ENCODE data around the gene LONP2.
"Not testable (repeated sequence)": the region's sequence is repeated elsewhere in the genome, so short reads cannot be mapped to it uniquely, and the experiment has no call there.

The LONP2 gene

DNA sequence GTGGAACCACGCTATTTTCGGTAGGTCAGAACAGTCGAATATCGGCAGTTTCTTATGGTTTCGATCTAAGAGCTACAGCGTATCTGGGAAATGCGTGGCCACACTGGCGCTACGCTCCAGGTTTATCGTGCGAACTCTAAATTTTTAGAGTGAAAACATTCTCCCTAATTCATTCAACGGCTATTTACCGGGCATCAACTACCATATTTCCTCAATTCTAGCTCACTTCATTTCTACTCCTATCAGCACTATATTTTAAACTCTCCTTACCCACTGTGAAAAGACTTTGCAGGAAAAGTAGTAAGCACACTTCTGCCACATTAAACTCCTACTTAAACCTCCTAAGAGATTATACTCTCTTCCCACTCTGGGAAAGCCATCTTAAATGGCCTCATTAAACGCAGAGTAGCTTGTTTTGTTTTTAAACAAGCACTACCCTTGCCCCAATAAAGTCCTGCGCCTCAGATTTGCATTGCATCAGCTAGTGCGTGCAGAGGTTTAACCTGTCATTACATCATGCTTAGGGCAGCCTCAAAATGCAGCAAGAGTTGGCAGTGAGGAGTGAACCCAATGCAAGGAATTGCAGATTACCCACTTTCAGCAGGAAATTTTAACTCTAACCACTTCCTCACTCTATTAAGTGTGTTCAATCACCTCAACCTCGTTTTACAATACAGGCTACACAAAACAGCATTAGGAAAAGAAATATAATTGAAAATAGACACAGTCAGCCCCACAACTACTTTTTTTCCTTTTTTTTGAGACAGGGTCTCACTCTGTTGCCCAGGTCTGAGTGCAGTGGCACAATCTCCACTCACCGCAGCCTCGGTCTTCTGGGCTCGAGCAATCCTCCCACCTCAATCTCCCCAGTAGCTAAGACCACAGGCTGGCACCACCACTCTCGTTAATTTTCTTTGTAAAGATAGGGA is 122.3 kb downstream of the LONP2 start:
- H3K36me3 Mint-ChIP-seq (ENCODE audit: low read depth) = peaks cover 6% of the 10 kb centered on the region
- H3K4me1 Mint-ChIP-seq (ENCODE audit: low read depth) = peaks cover 42% of the 10 kb centered on the region
- DNase-seq (ENCODE audit: low spot score) = peak; percentile 47
- no peaks in the 10 kb centered on the region for H3K9me3 Mint-ChIP-seq
- H3K27ac Mint-ChIP-seq = peak overlapping the region; percentile 98
- no peaks in the 10 kb centered on the region for H3K27me3 Mint-ChIP-seq (ENCODE audit: low read depth)
- peak overlapping the region; percentile 91 for H3K4me3 Mint-ChIP-seq

GRCh38 chr16:48367441-48368049 is 123.4 kb downstream of the LONP2 start:
- Mint-ChIP-seq H3K4me3 (no peak overlapping the region), H3K27ac (peak overlapping the region; percentile 98), H3K4me1 (ENCODE audit: low read depth) (peaks cover 42% of the 10 kb centered on the region), H3K9me3 (no peaks in the 10 kb centered on the region), H3K27me3 (ENCODE audit: low read depth) (no peaks in the 10 kb centered on the region), H3K36me3 (ENCODE audit: low read depth) (peaks cover 2% of the 10 kb centered on the region)
- DNase-seq (ENCODE audit: low spot score) = no peak

DNA sequence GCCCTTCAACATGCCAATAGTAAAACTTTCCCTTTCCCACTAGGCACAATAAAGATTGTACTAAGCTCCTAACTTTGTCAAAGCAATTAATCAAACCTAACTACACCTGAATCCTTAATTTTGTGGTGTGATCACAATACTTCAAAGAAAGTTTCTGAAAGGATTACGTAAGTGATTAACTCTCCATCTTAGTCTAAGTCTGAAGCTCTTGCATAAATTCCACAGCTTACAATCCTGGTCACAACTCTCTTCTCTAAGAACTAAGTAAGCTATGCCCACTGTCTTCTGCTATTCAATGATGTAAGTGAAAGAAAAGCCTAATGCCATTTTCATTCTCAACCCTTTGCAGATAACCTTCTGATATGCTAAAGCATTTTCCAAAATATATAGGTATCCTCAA is 125.7 kb downstream of the LONP2 start:
- Mint-ChIP-seq H3K36me3 (ENCODE audit: low read depth) (no peaks in the 10 kb centered on the region), H3K4me3 (no peak overlapping the region), H3K4me1 (ENCODE audit: low read depth) (peaks cover 35% of the 10 kb centered on the region), H3K27ac (no peak overlapping the region), H3K9me3 (no peaks in the 10 kb centered on the region), H3K27me3 (ENCODE audit: low read depth) (no peaks in the 10 kb centered on the region)
- DNase-seq (ENCODE audit: low spot score) = no peak

- no peak overlapping the region for H3K27ac Mint-ChIP-seq
- no peaks in the 10 kb centered on the region for H3K27me3 Mint-ChIP-seq (ENCODE audit: low read depth)
- no peaks in the 10 kb centered on the region for H3K36me3 Mint-ChIP-seq (ENCODE audit: low read depth)
- no peaks in the 10 kb centered on the region for H3K9me3 Mint-ChIP-seq
- no peak for DNase-seq (ENCODE audit: low spot score)
- H3K4me1 Mint-ChIP-seq (ENCODE audit: low read depth) = peaks cover 31% of the 10 kb centered on the region
- H3K4me3 Mint-ChIP-seq = no peak overlapping the region
Measured at GRCh38 chr16:48370229-48370628, 126.1 kb downstream of the LONP2 start.

GRCh38 chr16:48370668-48371392 is 126.7 kb downstream of the LONP2 start:
- not testable (repeated sequence) for H3K9me3 Mint-ChIP-seq; H3K36me3 Mint-ChIP-seq (ENCODE audit: low read depth); H3K27ac Mint-ChIP-seq; H3K4me3 Mint-ChIP-seq; H3K27me3 Mint-ChIP-seq (ENCODE audit: low read depth); DNase-seq (ENCODE audit: low spot score)
- H3K4me1 Mint-ChIP-seq (ENCODE audit: low read depth) = peaks cover 26% of the 10 kb centered on the region

DNA sequence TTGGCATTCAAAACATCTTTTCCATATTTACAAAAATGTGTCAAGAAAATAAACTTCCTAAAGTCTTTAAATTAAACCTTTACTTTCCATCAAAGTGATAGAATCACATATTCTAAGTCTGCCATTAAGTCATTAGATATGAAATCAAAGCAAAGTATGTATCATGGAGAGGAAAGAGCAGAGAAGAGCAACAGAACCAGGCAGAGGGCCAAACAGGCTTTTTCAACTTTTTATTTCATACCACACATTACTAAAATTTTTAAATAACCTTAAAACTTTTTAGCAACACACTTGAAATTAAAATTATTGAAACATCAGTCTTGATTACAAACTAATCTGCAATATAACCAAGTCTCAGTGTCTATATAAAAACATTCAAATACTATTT is 127.3 kb downstream of the LONP2 start:
- no peak for DNase-seq (ENCODE audit: low spot score)
- peaks cover 24% of the 10 kb centered on the region for H3K4me1 Mint-ChIP-seq (ENCODE audit: low read depth)
- no peaks in the 10 kb centered on the region for H3K9me3 Mint-ChIP-seq
- no peak overlapping the region for H3K4me3 Mint-ChIP-seq
- H3K36me3 Mint-ChIP-seq (ENCODE audit: low read depth) = no peaks in the 10 kb centered on the region
- no peaks in the 10 kb centered on the region for H3K27me3 Mint-ChIP-seq (ENCODE audit: low read depth)
- H3K27ac Mint-ChIP-seq = no peak overlapping the region

GRCh38 chr16:48372744-48373143 is 128.6 kb downstream of the LONP2 start:
- no peaks in the 10 kb centered on the region for H3K27me3 Mint-ChIP-seq (ENCODE audit: low read depth)
- H3K9me3 Mint-ChIP-seq = no peaks in the 10 kb centered on the region
- H3K4me3 Mint-ChIP-seq = no peak overlapping the region
- H3K36me3 Mint-ChIP-seq (ENCODE audit: low read depth) = no peaks in the 10 kb centered on the region
- H3K27ac Mint-ChIP-seq = no peak overlapping the region
- peaks cover 15% of the 10 kb centered on the region for H3K4me1 Mint-ChIP-seq (ENCODE audit: low read depth)
- no peak for DNase-seq (ENCODE audit: low spot score)

DNA sequence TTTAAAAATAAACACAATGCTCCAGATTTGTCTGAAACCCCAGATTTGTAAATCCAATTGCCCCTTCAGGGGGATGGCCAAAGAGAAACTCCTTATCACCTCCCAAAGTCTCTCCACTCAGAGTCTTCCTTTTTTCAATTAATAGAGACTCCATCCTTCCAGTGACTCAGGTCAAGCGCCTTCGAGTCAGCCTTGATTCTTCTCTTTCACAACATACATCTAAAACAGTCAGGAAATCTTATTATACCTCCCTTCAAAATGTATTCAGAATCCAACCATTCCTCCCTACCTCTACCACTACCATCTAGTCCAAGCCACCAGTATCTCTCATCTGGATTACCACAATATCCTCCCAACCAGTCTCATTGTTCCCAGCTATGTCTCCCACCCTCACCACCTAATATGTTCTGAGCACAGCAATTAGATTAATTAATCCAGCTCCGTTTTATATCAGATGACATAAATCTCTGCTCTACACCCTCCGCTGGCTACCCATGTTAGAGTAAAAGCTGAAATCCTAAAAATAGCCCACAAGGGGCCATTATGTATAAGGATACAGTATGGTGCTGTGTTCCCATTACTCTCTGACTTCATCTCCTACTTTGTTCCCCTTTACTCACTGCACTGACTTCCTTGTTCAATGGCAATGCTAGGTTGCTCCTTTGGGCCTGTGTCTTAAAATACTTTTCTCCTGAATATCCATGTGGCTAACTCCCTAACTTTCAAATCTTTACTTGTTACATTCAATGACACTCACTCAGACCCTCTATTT is 129.3 kb downstream of the LONP2 start:
- Mint-ChIP-seq H3K27me3 (ENCODE audit: low read depth) (no peaks in the 10 kb centered on the region), H3K27ac (no peak overlapping the region), H3K4me1 (ENCODE audit: low read depth) (peaks cover 15% of the 10 kb centered on the region), H3K36me3 (ENCODE audit: low read depth) (no peaks in the 10 kb centered on the region), H3K4me3 (no peak overlapping the region), H3K9me3 (no peaks in the 10 kb centered on the region)
- DNase-seq (ENCODE audit: low spot score) = no peak

GRCh38 chr16:48374255-48374654 is 130.2 kb downstream of the LONP2 start:
- DNase-seq (ENCODE audit: low spot score) = no peak
- no peaks in the 10 kb centered on the region for H3K27me3 Mint-ChIP-seq (ENCODE audit: low read depth)
- H3K9me3 Mint-ChIP-seq = no peaks in the 10 kb centered on the region
- H3K4me1 Mint-ChIP-seq (ENCODE audit: low read depth) = peaks cover 22% of the 10 kb centered on the region
- no peak overlapping the region for H3K27ac Mint-ChIP-seq
- no peak overlapping the region for H3K4me3 Mint-ChIP-seq
- H3K36me3 Mint-ChIP-seq (ENCODE audit: low read depth) = no peaks in the 10 kb centered on the region

- not testable (repeated sequence) for H3K4me3 Mint-ChIP-seq; H3K9me3 Mint-ChIP-seq; H3K36me3 Mint-ChIP-seq (ENCODE audit: low read depth); H3K27ac Mint-ChIP-seq; DNase-seq (ENCODE audit: low spot score); H3K27me3 Mint-ChIP-seq (ENCODE audit: low read depth)
- H3K4me1 Mint-ChIP-seq (ENCODE audit: low read depth) = peaks cover 29% of the 10 kb centered on the region
Measured at GRCh38 chr16:48377301-48377700, 133.2 kb downstream of the LONP2 start.

DNA sequence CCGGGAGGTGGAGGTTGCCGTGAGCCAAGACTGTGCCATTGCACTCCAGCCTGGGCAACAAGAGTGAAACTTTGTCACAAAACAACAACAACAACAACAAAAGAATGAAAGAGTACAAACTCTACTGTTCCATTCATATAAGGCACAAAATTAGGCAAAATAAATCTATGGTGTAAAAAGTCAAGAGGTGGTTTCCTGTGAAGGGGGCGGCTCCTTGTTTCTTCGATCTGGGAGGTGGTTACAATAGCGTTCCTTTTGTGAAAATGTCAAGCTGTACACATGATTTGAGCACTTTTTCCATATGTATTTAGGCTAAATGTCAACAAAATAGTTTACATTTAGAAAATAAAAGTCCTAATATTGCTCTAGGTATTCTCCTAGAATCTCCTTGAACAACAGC is 134.2 kb downstream of the LONP2 start:
- no peak for DNase-seq (ENCODE audit: low spot score)
- no peaks in the 10 kb centered on the region for H3K27me3 Mint-ChIP-seq (ENCODE audit: low read depth)
- H3K4me1 Mint-ChIP-seq (ENCODE audit: low read depth) = peaks cover 32% of the 10 kb centered on the region
- no peak overlapping the region for H3K27ac Mint-ChIP-seq
- no peak overlapping the region for H3K4me3 Mint-ChIP-seq
- H3K9me3 Mint-ChIP-seq = no peaks in the 10 kb centered on the region
- H3K36me3 Mint-ChIP-seq (ENCODE audit: low read depth) = peaks cover 2% of the 10 kb centered on the region

DNA sequence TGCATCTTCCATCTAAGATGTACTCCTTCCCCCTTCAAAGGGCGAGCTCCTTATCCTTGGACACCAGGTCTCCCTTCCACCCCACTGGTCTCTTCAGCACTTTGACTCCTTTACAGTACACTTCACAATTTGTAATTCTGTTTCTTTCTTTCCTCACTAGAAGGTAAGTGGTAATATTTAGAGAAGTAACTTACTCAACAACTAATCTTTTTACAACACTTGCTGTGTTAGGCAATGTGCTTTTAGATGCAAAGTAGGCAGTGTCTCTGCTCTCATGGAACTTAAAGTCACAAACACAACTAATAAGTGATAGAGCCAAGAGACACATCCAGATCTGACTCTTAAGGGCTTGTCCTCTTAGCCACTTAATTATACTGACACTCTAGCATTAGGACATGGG is 134.7 kb downstream of the LONP2 start:
- Mint-ChIP-seq H3K36me3 (ENCODE audit: low read depth) (peaks cover 5% of the 10 kb centered on the region), H3K4me1 (ENCODE audit: low read depth) (peaks cover 38% of the 10 kb centered on the region)

GRCh38 chr16:48381201-48381600 is 137.1 kb downstream of the LONP2 start:
- peaks cover 40% of the 10 kb centered on the region for H3K4me1 Mint-ChIP-seq (ENCODE audit: low read depth)
- H3K27ac Mint-ChIP-seq = no peak overlapping the region
- H3K4me3 Mint-ChIP-seq = no peak overlapping the region
- no peaks in the 10 kb centered on the region for H3K9me3 Mint-ChIP-seq
- no peaks in the 10 kb centered on the region for H3K27me3 Mint-ChIP-seq (ENCODE audit: low read depth)
- DNase-seq (ENCODE audit: low spot score) = no peak
- peaks cover 8% of the 10 kb centered on the region for H3K36me3 Mint-ChIP-seq (ENCODE audit: low read depth)

More for the DNA sequence above, 134.7 kb downstream of the LONP2 start:
- H3K27ac Mint-ChIP-seq = no peak overlapping the region
- DNase-seq (ENCODE audit: low spot score) = no peak
- no peaks in the 10 kb centered on the region for H3K9me3 Mint-ChIP-seq
- H3K27me3 Mint-ChIP-seq (ENCODE audit: low read depth) = no peaks in the 10 kb centered on the region
- peak overlapping the region; percentile 5 for H3K4me3 Mint-ChIP-seq
